ENCODE results near the gene ECHDC3.
"Not testable (repeated sequence)": the region's sequence is repeated elsewhere in the genome, so short reads cannot be mapped to it uniquely, and the experiment has no call there.

Gene ECHDC3

DNA sequence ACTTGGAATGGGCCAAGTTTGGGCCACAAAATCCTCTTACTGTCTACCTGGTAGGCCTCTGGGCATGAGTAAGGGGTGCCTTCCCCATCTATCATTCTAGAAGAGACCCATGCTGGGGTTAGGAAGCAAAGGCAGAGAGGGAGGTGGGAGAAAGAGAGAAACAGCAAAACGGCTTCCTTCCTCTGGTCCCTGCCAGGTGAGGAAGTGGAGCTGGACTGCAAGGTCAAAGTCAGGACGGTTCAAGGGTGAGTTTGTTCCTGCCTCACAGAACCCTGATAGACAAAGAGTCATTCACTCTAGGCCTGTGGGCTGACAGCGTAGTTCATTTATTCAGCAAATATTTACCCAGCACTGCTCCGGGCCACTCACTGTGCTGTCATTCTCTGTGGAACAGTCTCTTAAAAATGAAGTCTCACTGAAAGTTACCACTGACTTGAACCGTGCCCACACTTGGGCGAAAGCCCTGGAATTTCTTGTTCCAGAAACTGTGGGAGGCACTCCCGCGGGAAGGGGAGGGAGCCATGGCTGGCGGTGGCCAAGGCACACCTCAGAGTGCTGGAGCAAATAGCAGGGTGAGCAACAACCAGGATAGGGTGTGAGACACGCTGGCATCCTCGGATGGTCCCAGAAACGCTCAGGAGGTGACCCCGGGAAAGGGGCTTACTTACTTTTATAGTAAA lies 26.2 kb upstream of the ECHDC3 start:
- no peak for DNase-seq (ENCODE audit: low spot score)

DNA sequence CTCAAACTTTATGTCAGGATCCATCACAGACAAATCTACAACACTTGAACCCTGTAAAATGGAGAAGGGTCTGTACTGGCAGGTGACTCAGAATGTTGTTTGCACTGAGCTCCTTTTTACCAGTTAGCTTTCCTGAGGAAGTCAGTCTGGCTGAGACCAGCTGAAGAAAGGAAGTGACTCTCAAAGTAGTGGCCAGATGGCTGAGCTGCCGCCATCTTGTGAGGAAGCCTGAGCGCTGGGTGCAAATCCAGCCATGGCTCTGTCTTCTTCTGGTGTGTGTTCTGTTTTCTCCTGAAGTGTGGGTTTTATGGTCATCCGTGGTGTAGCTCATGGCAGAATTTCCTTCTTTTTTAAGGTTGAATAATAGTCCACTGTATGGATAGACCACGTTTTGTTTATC lies 25.5 kb upstream of the ECHDC3 start:
- DNase-seq (ENCODE audit: low spot score), result no peak

DNA sequence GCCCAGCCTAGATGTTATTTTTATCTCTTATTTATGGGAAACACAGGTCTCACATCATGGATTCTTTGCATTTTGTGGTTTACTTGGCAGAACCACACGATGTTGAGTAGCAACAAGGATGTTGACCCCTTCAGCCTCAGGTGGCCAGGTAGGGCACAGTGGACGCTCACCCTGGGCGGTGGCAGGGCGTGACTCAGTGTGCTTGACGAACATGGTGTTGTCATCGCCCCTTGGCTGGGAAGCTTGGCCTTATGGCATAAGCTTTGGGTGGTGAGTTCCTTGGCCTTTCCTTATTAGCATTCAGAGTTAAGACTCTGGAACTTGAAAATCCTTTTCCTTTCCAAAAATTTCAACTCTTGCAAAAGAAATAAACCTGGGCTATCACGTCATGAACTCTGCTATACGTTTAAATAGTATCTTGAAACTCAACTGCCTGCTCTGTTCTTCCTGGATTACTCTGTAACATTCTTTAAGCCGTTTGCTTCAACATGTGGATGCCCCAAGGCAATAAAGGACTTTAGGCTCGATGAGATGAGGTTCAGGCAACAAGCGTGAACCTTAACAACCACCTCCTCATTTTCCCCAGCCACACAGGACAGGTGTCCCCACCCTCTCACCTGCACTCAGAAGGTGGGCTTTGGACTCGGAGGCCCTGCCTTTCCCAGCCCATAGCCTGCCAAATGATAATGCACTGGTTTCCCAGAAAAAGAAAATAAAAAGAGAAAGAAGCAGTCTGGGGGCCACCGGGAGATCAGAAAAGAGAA lies 22.5 kb upstream of the ECHDC3 start:
- peak; percentile 57 for DNase-seq (ENCODE audit: low spot score)

- DNase-seq (ENCODE audit: low spot score), result no peak
Observed at GRCh38 chr10:11720260-11720741, 21.9 kb upstream of the ECHDC3 start.

DNA sequence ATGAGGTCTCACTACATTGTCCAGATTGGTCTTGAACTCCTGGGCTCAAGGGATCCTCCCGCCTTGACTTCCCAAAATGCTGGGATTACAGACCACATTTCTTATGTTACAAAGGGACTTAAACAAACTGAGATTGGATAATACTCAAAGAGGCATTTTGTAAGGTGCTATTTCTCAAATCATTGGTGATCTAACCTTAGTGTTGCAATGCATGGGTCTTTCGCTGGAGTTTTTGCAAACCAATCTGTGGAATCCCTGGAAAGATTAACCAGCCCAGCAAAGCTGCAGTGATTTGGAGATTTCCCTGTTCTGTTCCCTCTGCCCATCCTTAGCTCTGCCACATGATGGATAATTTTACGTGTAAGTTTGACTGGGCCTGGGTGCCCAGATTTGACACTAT lies 20.4 kb upstream of the ECHDC3 start:
- DNase-seq (ENCODE audit: low spot score), result no peak

GRCh38 chr10:11723359-11723758 lies 18.8 kb upstream of the ECHDC3 start:
- DNase-seq (ENCODE audit: low spot score), result no peak

GRCh38 chr10:11724938-11725776 lies 17.0 kb upstream of the ECHDC3 start:
- peak; percentile 76 for DNase-seq (ENCODE audit: low spot score)

DNA sequence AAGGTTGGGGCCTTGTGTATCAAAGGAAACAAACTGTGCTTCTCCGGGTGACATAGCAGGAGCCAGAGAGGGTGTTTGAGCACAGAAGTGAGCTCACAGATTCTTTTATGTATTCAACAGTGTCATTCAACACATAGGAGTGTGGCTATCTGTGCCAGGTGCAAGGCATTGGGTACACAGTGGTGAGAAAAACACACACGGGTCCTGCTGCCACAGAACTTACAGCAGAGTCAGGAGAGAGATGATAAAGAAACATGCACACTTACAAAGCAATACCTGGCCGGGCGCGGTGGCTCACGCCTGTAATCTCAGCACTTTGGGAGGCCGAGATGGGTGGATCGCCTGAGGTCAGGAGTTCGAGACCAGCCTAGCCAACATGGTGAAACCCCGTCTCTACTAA lies 16.3 kb upstream of the ECHDC3 start:
- no peak for DNase-seq (ENCODE audit: low spot score)

DNA sequence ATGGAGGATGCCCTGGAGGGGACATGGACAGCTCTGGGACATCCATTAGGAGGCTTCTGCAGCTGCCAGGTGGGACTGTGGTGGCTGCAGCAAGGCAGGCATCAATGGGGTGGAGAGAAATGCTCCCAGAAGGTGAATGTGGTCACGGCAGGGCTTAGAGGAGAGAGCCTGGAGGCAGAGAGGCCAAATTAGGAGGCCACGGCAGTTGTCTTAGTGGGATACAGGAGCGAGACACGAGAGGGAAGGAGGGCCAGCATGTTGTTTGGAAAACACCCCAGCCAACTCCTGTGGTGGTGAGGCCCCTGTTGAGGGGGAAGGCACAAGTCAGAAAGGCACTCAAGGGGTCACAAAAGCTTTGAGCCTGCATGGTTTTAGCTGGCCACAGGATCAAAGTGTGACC lies 14.6 kb upstream of the ECHDC3 start:
- DNase-seq (ENCODE audit: low spot score), result no peak

DNA sequence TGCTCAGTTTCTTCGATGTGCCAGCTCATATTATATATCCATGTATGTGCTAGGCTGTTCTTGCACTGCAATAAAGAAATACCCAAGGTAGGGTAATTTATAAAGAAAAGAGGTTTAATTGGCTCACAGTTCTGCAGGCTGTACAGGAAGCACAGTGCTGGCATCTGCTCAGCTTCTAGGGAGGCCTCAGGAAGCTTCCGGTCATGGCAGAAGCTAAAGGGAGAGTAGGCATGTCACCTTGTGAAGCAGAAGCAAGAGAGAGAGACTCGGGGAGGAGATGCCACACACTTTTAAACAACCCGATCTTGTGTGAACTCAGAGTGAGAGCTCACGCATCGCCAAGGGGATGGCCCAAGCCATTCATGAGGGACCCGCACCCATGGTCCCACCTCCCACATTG lies 13.8 kb upstream of the ECHDC3 start:
- no peak for DNase-seq (ENCODE audit: low spot score)

GRCh38 chr10:11729790-11730315 lies 12.3 kb upstream of the ECHDC3 start:
- DNase-seq (ENCODE audit: low spot score), result no peak

DNA sequence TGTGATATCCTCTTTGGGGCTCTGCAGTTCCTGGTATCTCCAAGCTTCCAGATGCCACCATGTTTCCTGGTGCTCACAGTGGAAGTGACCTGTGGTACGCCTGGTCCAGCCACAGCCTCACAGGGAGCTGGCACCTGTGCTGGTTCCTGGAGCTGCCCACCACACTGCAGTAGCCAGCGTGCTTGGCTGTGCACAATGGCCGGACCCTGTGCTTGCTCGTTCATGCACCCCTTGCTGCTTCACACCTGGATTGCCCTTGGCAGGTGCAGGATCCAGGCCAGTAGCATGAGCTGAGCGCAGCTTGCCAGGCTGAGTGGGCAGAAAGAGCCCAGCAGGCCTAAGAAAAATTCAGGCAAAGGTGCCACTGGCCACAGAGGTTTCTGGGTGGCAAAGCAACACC lies 11.4 kb upstream of the ECHDC3 start:
- DNase-seq (ENCODE audit: low spot score), result no peak

- not testable (repeated sequence) for DNase-seq (ENCODE audit: low spot score)
Observed at GRCh38 chr10:11736767-11737166, 5.4 kb upstream of the ECHDC3 start.

GRCh38 chr10:11737258-11738032 lies 4.7 kb upstream of the ECHDC3 start:
- not testable (repeated sequence) for DNase-seq (ENCODE audit: low spot score)

GRCh38 chr10:11740907-11741306 lies 1.3 kb upstream of the ECHDC3 start:
- no peak for DNase-seq (ENCODE audit: low spot score)

DNA sequence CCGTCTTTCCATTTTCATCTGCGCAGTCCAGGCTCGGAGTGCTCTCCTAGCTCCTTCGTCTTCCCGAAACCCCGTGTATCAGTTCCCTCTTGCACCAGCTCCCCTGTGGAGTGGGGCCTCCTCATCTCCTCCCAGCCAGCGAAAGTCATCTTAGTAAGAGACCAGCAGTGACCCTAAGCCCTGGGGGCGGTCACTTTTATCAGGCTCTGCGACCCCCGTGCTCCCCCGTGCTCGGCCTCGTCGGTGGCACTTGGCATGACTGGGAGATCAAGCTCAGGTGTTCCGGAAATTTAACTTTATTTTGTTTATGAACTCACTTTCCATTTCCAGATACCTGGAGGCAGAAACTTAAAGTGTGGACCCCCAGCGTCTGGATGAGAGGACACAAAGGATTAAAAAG lies 574 bp upstream of the ECHDC3 start:
- DNase-seq (ENCODE audit: low spot score), result no peak

DNA sequence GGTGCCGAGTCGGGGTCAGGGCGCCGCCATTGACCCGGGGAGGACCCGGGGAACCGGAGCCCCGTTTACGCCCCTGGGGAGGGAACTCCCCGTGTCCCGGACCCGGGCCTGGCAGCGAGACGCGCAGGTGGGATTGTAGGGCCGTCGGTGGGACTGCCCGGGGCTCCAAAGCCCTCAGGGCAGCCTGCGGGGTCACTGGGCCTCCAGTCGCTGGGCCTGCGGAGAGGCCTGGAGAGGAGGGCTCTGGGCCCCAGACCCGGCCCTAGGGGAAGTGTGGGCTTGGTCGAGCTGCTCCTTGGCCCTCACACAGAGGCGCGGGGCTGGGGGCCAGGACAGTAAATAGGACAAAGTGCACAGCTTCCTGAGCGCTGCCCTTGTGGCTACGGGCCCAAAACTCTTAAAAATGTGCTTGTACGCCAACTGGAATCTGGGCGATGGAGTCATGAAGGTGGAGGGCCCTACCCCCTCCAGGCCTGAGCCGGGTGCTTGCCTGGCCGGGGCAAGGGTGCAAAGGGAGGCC lies 657 bp downstream of the ECHDC3 start:
- DNase-seq (ENCODE audit: low spot score), result no peak

DNA sequence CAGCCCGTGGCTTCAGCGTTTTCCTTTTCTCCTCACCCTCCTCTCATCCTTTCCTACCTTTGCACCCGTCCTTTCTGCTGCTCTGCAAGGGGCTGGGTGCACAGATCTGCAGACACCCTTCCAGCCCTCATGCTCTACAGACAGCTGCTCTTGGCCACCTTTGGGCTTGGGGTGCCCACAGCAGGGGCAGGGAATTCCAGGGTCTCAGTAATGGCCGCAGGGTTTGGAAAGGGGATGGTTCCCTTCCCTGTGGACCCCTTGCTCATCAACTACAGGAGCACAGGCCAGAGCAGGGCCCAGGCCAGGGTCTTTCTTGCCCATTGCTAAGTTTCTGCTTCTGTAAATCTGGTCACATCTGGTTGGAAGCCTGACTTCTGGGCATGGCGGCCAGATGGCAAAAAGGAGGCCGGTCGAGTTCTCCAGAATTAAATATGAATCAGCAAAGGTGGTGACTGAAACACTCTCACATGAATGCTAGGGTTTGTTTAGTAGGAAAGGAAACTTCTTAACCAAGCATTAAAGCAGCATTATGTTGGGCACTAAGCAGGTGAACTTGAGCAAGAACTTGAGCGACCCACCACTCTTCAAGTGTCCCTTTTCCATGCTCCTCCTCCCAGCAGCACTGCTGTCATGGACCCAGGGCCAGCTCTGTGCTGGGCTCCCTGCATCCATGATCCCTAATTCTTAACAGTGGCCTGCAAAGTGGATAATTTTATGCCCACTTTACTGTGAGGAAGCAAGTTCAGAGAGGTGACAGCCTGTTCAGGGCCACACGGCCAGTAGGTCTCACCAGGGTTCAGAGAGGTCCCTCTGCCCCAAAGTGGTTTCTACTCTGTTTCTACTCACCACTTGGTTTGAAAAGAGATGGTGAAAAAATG lies 1.5 kb downstream of the ECHDC3 start:
- no peak for DNase-seq (ENCODE audit: low spot score)

DNA sequence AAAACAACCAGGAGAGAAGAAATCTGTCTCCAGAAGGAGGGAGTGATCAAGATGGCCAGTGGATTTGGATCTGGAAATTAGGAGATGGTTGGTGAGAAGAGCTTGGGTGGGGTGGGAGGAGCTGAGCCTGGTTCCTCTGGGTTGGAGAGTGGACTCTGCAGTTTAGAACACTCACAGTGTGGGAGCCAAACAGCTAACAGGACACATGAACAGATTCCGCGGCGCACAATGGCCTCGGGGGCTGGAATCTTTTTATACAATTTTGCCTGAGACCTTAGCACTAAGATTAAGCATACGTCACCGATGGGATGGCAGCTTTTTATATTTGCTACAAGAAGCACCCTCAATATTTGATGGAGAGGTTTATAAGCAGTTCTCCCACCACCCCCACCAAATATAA lies 2.9 kb downstream of the ECHDC3 start:
- no peak for DNase-seq (ENCODE audit: low spot score)

DNA sequence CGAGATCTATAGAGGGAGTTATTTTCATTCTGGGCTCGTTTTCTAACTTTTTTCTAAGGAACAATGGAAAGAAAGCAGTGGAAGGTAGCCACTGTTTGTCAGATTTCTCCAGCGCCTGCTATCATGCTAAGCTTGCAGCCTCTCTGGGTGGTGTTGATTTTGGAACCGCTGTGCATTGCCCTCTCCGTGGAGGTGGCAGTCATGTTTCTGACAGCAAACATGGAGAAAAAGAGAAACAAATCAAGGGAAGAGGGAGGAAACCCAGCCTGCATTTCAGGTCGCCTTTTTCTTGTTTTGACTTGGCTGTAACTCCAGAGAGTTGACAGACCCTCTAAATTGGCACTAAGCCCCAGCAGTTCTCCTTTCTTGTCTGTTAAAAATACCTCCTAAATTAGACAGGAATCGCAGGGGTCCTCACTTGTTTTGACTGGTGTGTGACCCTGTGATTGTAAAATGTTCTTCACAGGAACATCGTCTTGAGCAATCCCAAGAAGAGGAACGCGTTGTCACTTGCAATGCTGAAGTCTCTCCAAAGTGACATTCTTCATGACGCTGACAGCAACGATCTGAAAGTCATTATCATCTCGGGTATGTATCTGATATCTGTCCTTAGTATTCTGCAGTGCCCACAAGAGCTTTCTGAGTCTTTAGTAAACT lies 4.8 kb downstream of the ECHDC3 start:
- no peak for DNase-seq (ENCODE audit: low spot score)

All from SW480 (cell line).